ENCODE results near the gene HINT2.
A peak's percentile ranks its signal among the peaks of the same experiment; 100 is the strongest.

The HINT2 gene

DNA sequence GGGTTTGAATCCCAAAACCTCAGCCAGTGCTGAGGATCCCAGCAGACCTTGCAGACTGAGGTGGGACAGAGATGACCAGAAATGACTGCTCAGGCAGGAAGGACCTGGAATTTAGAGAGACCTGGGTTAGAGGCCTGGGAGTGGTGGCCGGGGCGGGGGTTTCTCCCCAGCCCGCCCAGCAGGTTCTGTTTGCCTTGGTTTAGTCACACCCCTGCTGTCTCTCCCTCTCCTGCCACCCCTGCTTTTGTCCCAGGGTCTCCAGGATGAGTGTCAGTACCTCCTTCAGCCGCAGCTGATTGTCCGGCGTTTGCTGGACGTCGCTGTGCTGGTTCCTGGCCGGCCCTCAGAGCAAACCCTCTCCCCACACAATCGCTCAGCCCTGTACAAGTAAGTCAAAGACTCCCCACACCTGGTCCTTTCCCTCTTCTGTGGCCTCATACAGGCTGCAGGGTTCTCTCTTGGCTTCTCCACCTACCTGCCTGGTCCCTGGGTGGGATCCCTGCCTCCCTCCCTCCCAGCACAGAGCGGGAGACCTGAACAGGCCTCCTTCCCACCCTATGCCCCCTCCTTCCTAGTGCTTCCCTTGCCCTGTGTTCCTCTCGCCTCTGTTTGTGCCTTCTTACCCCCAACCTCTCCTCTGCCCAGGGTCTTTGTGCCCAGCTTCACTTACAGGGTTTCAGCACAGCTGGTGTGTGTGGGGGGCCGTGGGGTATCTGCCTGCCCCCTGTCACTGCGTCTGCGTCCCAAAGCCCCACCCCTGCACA lies 26.2 kb upstream of the HINT2 start:
- no peak for DNase-seq

DNA sequence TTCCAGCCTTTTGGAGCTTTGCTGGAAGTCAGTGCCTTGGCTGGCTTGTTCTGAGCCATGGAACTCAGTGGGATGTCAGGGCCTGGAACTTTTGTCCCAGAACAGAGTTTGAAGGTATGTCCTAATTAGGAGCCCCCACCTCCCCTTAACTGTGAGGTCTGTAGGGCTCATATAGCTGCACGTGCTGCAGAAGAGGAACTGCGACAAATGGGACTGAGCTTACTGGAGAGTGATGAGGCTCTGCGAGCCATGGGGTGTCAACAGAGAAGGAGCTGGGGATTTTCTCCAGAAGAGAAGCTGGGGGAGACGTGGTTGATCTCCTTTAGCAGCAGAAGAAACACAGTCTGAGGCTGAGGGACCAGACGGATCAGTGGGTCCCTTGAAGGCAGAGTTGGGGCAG lies 25.1 kb upstream of the HINT2 start:
- no peak for DNase-seq

DNA sequence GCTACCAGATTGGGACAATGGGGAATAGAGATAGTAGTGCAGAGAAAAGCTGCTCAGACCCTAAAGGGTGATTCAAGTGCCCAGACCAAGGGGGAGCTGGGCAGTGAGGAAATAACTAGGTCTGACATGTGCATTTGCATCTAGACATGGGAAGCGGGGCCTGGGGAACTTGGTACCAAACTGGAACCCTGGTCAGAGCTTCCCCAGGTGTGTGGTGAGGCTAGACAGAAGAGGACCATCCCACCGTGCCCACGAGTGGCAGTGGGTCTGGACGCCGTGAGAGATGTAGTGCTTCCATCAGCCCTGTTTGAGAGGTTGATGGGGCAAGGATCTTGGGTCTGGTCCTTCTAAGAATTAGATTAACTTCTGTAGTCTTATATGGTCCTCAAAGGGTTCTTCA lies 21.8 kb upstream of the HINT2 start:
- no peak for DNase-seq

DNA sequence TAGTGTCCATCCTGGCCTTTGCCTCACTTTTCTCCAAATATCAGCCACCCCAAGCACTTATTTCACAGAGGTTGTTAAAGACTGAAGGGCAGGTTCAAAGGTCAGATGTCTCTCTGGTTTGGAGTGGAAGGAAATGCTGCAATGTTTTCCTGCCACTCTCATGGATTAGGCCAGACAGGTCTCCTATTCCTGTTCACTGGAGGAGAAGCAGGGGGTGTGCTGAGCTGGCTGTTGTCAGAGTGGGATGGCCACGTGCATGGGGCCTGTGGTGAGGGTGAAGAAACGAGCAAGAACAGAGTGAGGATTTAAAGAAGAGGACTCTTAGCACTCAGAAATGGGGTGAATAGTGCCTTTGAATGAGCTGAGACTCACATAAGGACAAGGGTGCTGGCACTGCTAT lies 20.9 kb upstream of the HINT2 start:
- DNase-seq: no peak

DNA sequence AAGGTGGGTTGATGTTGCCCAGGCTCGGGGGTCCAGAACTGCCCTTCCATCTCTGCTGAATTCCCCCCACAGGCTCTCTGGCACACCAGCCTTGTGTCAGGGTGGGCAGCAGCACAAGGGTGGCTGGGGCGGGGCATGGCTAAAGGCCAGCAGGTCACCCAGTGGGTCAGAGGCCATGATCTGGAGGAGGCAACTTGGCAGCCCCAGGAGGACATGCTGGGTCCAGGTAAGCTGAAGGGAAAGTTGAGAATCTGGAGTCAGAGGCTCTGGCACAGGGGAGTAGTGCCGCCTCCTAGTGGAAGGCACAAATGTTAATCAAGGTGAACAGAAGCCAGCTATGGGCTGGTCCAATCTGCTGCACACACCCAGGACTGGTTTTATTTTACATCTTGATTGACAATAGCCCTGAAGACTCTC lies 20.4 kb upstream of the HINT2 start:
- DNase-seq: no peak

DNA sequence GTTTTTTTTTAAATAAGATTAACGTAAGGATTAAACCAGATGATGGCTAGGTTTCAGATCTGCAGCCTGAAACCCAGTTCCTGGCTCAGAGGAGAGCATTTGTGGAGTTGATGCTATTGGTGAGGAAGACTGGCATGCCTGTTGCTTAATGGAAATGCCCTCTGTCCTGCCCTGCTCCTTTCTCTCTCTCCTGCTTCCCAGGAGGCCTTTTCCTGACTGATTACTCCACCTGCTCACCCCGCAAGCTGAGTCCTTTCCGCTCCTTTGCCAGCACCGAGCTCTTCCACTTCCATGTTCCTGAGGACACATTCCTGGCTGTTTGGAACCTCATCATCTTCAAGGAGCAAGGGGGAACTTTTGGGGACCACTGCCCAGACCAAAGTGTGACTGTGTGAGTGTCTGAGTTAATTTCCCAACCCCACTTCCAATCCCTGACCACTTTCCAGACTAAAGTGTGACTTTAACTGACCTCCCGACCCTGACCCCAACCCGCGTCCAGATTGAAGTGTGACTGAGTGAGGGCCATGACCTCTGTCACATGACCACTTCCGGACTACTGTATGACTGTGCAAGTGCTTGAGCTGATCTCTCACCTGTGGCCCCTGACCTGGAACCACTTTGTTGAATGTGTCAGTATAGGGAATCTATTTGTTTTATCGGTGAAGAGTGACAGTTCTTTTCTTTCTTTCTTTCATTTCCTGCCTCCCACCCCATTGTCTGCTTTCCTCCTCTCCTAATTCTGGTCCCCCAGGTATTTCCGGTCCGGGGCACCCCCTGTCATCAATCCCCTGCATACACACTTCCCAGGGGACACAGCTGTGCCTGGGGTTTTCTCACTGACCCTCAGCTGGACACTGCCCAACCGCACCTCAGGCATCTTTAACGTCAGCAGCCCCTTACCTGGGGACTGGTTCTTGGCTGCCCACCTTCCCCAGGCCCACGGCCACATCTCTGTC lies 19.7 kb upstream of the HINT2 start:
- DNase-seq: no peak

DNA sequence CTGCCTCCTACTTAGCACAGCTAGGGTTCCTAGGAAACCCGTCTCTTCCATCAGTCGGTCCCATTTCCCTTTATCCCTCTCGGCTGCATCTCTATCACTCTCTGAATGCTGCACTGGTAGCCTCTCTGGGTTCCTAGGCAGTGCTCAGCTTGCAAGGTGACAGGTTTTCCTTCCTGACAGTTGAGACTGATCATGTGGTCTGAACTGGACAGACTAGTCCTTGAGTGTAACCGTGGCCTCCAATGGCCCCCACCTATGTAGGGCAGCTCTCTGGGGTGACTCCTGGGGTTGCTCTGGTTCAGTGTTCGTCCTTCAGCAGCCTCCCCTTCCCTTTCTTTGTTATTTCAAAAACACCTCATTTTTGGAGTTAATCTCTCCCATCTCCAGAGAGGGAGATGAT lies 18.0 kb upstream of the HINT2 start:
- no peak for DNase-seq

DNA sequence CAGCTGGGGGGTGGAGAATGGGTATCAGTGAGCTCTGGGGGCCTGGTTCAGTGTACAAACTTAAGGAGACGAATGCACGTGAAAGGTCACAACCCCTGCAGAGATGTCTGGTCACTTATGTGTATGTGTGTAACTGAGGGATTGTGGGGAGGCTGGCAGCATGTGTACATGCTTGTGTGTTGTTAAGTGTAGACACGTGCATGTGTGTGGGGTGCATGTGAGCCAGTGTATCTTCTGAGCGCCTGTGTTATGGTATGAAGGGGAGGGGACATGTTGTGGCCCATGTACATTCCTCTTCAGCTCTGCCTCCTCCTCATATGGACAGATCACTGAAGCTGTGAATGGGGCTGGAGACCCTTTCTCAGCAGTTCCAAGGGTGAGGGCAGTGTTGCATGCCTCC lies 16.2 kb upstream of the HINT2 start:
- no peak for DNase-seq

DNA sequence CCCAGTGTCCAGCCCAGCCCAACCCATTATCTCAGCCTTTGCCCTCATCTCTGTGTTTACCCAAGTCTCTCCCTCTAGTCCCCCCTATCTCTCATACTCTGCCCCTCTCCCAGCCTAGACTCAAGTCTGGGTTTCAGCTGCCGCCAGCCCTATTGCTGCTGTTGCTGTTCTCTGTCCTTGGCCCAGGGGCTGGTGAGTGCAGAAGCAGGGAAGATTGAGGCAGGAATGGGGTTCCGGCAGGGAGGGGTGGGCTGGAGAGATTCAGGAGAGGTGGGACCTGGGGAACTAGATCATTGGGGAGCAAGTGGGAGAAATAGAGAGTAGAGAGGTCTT lies 14.9 kb upstream of the HINT2 start:
- no peak for DNase-seq

DNA sequence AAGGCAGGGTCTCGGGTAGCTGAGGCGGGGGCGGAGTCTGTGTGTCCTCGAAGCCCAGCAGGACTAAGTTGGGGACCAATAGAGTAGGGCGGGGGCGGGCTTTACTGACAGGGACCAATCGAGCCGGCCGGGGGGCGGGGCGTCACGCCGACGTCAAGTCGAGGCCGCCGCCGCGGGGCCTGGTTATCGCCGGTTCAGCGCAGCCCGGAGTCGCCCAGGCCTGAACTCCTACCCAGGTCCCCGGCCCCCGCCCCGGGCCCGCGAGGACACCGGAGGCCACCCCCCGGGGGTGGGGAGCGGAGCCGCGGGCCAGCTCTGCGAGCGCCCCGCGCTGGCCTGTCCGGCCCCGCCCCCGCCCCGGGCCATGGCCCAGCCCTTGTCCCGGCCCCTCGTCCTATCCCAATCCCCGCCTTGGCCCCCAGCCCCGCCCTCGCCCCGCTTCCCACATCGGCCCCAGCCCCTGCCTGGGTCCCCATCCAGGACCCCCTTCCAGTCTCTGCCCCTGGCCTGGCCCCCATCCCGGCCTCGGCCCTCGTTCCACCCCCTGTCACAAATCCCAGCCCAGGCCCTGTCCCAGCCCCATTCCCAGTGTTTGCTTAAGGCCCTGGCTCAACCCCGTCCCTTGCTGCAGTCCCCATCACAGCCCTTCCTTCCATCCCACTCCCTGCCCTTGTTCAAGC lies 14.4 kb upstream of the HINT2 start, which contains the start of gene TMEM8B:
Gene TMEM8B (plus strand): TSS at position 145 of the 680 bp plus-strand sequence. CDS start 220 bp downstream, at position 365.
- no peak for DNase-seq

DNA sequence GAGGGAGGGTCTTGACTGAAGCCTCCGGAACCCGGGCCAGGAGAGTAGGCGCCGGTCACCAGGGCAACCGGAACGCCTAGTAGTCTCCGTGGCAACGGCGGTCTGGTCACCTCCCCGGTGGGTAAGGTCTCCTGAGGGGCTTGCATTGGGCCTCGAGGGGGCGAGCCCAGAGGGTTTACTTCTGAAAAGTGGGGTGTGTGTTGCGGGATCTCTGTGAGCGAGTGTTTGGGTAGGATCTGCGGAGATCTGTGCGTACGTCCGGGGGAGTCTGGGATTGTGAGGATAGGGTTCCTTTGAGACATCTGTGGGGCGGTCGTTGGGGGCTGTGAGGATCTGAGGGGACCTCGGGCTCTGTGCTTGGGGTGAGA lies 13.9 kb upstream of the HINT2 start, which contains the start of gene FAM221B:
Gene FAM221B (minus strand): TSS at position 17 of the 368 bp plus-strand sequence. CDS start 2,571 bp downstream, outside the sequence.
- no peak for DNase-seq

DNA sequence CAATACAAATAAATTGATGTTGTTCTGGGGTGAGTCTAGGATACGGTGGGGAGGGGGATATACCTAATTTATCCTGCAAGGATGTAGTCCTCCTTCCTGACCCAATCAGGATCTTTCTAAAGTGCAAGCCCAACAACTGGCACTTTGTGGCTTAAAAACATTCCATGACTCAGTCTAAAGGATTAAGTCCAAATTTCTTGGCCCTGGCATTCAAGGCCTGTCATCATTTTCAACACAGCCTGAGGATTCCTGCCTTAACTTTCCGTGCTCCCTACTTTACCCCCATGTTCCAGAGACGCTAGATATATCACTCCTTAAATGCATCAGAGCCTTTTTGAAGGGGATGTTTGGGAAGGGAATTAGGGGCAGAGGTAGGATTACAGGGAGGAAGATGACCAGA lies 12.6 kb upstream of the HINT2 start:
- DNase-seq: no peak

DNA sequence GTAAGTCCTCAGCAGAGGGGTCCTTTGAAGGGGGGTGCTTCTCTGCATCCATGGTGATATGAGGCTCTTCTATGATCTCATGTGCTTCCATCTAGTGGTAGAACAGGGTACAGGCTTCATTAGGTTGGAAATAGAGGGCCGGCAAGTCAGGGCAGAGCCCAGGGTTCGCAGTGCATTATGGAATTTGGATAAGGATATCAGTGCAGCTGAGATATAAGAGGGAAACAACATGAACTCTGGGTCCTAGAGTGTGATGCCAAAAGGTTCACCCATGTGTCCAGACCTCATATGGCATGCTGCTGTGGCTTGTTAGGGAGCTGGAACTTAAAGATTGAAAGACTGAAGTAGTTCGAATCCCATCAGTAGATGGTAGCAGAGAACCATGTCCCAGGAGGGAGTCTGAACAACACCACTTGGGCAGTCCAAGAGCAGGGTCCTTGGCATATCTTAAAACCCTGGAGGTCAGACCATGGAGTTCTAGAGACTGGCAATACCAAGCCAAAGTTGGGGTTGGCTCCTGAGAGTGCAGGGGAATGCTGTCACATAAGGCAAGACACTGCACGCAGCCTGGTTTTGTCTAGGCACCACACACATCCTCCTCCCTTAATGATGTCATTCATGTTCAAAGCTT lies 11.3 kb upstream of the HINT2 start:
- DNase-seq: no peak

DNA sequence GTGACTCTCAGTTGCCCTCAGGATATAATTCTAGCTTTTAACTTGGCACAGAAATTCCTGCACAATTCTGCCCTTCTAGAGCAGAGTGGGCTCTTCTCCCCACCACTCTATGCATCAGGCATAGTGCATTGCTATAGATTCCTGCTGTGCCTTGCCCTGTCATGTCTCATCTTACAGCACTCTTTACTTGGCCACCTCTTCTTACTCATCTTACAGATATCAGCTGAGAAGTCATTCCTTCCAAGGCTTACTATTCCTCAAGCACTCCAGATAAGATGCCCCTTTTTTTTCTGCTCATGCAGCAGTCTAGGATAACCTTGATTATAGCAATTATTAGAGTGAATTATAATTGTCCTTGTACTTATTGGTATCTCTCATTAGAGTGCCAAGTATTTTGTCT lies 8.1 kb upstream of the HINT2 start:
- no peak for DNase-seq

DNA sequence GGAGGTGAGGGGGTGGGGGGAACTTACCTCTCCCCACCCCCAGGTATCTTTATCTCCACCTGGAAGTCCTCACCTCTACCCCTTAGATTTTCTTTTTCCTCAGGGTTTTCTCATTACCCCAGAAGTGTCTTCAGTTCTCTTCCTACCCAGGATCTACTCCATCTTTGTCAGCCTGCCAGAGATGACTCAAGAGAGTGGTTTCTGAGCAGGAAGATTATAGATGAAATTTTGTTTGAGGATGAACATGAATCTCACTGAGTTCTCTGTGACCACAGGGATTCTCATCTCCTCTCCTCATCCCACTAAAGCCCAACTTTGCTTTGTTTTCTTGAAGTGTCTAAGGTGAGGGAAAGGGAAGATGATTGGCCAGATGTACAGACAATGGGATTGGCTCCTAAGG lies 5.2 kb upstream of the HINT2 start:
- no peak for DNase-seq

DNA sequence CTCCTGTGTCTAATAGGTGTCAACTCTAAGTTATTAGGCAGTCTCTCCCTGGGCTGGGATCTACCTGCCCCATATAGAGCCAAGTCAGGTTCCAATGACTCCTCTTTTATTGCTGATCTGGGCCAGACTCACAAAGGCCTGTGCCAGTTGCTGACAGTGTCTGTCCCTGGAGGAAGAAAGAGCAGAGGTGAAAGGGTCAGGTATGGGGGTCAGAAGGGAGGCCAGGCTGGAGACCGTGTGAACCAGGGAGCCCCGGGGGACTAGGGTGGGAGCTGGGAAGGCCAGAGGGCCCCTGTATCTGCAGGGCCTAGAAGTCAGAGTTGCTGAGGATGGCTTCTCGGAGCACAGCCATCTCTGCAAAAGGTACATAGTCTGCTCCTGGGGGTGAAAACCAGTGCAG lies 3.5 kb upstream of the HINT2 start:
- no peak for DNase-seq

DNA sequence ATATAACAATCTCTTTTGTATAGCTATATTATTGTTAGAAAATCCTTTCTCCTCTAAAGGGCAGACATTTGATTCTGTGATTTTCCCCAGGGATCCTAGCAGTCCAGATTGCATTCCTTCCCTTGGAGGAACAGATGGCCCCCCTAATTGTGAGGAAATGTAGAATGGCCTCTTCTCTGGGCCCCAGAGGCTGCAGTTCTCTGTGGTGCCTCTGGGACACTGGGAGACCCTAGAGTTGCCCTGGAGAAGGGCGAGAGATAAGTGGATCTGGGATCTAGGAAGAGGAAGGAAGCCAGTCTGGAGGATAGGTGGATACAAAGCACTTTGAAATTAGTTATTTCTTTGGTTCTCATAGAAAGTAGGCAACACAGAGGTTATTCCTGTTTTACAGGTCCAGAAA lies 1.9 kb upstream of the HINT2 start:
- DNase-seq: no peak

DNA sequence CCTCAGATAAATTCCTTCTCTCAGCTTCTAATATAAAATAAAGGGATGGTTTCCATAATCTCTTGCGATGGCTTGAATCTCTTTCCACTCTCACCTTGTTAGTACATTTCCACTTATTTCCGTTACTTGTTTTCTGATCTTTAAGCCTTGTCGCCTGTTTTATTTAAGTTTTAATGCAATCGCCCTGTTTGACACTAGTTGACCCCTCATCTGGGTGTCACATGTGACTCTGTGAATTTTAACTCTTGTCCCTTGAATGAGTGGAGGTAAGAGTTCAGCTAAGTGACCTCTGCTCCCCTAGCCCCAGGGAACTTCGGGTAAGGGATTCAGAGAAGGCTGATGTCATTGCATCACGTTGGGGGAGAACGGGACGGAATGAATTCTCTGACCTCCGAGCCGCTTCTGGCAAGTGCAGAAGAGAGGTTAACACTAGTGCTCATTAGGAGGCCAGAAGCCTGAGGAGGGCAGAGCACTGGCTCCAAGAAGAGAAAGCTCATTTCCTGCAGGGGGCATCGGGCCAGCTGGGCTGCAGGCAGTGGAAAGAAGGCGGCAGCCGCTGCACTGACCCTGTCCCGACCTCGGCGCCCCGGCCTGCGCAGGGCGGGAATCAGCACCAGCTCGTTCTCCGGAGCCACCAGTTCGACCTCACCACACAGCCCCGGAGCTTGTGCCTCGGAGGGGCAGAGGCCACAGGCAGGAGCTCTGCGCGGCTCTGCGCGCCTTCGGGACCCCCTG lies 569 bp downstream of the HINT2 start:
- no peak for DNase-seq

DNA sequence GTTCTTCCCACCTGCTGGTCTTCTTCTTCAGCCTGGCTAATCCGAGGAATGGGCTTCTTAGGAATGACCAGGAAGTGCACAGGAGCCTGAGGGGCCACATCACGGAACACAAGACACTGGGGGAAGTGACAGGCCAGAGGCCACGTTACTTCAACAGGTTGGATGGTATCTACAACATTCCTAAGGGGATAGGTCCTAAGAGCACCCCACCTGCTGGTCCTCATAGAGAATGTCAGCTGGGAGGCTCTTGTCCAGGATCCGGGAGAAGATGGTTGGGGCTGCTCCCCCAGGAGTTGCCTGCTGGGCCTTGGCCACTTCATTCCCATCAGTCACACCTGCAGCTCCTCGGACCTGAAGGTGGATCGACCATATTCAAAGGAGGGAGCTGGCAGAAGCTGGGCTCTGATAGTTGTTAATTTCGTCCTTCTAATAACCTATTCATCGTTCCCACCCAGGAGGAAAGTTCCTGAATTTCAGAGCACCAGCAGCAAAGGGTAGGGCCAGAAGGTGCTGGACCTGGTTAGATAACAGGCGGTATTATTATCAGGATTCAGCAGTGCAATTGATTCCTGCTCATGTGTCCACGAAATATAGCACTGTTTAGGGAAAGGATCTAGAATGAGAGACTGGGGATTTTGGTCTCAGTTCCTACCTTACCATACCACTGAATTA lies 1.3 kb downstream of the HINT2 start:
- no peak for DNase-seq

DNA sequence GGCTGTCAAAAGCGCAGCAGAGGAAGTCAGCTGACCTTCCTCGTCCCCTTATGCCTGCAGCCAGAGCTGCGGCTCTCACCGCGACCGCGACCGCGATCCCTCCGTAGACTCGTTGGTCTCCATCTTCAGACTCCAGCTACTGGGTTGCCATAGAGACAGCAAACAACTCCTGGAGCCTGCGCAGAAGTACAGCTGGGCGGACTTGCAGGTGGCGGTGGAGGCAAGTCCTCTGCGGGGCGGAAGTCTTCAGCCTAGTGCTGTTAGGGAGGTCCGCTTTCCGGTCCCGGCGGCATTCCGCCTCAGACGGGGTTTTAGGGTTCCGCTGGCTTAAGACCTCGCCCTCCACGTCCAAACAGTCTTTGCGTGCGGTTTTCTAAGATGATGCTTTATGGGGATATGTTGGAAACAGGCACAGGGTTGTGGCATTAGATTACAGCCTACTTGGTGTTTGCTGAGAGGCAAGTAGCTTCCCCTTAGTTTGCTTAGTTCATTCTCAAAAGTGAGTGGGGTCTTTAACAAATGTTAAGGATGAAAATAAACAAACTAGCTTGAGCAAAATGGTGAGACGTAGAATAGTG lies 2.7 kb downstream of the HINT2 start, which contains the start of gene SPAG8:
Gene SPAG8 (minus strand): TSS at position 238 of the 578 bp plus-strand sequence. CDS start 115 bp downstream, at position 123.
- DNase-seq: peak; percentile 90

DNA sequence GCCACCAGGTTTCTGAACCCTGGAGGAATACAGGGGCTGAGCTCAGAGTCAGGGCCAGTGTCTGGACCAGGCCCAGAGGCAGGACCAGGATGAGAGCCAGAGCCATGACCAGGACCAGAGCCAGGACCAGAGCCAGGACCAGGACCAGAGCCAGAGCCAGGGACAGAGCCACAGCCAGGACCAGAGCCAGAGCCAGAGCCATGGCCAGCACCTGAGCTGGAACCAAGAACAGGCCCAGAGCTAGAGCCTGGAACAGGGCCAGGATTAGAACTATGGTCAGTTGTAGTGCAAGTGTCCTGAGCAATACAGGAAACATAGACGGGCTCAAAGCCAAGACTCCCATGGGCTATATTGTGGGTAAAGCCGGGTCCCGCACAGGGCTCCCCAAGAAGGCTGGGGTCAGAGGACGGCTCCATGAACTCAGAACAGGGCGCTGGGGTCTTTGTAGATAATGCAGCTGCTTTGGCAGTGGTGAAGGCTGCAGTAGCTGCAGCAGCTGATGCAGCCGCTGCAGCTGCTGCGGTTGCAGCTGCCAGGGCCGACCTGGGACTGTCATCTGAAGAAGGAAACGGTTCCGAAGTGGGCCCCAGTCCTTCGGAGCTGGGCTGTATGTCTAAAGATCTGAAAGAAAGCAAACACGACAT lies 3.3 kb downstream of the HINT2 start:
- no peak for DNase-seq
